ENCODE measurements around the gene STK11.

STK11 gene

GRCh38 chr19:1259876-1260748 is 54.5 kb downstream of the STK11 start:
- Histone ChIP-seq H3K27ac (peak overlapping the region; percentile 74), H2AFZ (ENCODE audit: low read depth) (no peak overlapping the region), H3K4me1 (ENCODE audit: low read depth, poor library complexity, severe bottlenecking) (peaks cover 29% of the 10 kb centered on the region), H4K20me1 (ENCODE audit: insufficient read depth) (no peaks in the 10 kb centered on the region), H3K9ac (peak overlapping the region; percentile 62; the same call in 1 of the 2 replicates), H3K27me3 (ENCODE audit: insufficient read depth, low read depth) (no peaks in the 10 kb centered on the region), H3K4me3 (IDR thresholded peaks at IDR 0.05; ENCODE audit: insufficient read depth, low read depth, low read length) (no peak overlapping the region), H3K79me2 (ENCODE audit: insufficient read depth, low read depth) (no peaks in the 10 kb centered on the region), H3K4me2 (peak overlapping the region; percentile 86), H3K36me3 (ENCODE audit: insufficient read depth) (no peaks in the 10 kb centered on the region; the same call in 1 of the 2 replicates)
- TF ChIP-seq CTCF (conservative IDR thresholded peaks at IDR 0.05; ENCODE audit: low read depth, low read length): no peak

- H3K27ac ChIP-seq: peak overlapping the region; percentile 78
- H3K9ac ChIP-seq: peak overlapping the region; percentile 89
- peaks cover 32% of the 10 kb centered on the region for H3K4me1 ChIP-seq (ENCODE audit: low read depth, poor library complexity, severe bottlenecking)
- H4K20me1 ChIP-seq (ENCODE audit: insufficient read depth): no peaks in the 10 kb centered on the region
- H2AFZ ChIP-seq (ENCODE audit: low read depth): peak overlapping the region; percentile 34; the same call in 1 of the 2 replicates
- H3K27me3 ChIP-seq (ENCODE audit: insufficient read depth, low read depth): no peaks in the 10 kb centered on the region
- no peaks in the 10 kb centered on the region for H3K36me3 ChIP-seq (ENCODE audit: insufficient read depth)
- H3K4me3 ChIP-seq (IDR thresholded peaks at IDR 0.05; ENCODE audit: insufficient read depth, low read depth, low read length): no peak overlapping the region
- TF ChIP-seq CTCF (conservative IDR thresholded peaks at IDR 0.05; ENCODE audit: low read depth, low read length): no peak
- no peaks in the 10 kb centered on the region for H3K79me2 ChIP-seq (ENCODE audit: insufficient read depth, low read depth)
- peak overlapping the region; percentile 99 for H3K4me2 ChIP-seq
Measured at GRCh38 chr19:1260749-1261537, 55.4 kb downstream of the STK11 start.

- H3K4me2 ChIP-seq: peak overlapping the region; percentile 99
- H3K27me3 ChIP-seq (ENCODE audit: insufficient read depth, low read depth): no peaks in the 10 kb centered on the region
- peak overlapping the region; percentile 89 for H3K9ac ChIP-seq
- no peak overlapping the region for H3K4me3 ChIP-seq (IDR thresholded peaks at IDR 0.05; ENCODE audit: insufficient read depth, low read depth, low read length)
- no peaks in the 10 kb centered on the region for H4K20me1 ChIP-seq (ENCODE audit: insufficient read depth)
- H3K36me3 ChIP-seq (ENCODE audit: insufficient read depth): no peaks in the 10 kb centered on the region
- no peak for TF ChIP-seq CTCF (conservative IDR thresholded peaks at IDR 0.05; ENCODE audit: low read depth, low read length)
- H3K79me2 ChIP-seq (ENCODE audit: insufficient read depth, low read depth): no peaks in the 10 kb centered on the region
- H2AFZ ChIP-seq (ENCODE audit: low read depth): peak overlapping the region; percentile 34; the same call in 1 of the 2 replicates
- peaks cover 35% of the 10 kb centered on the region for H3K4me1 ChIP-seq (ENCODE audit: low read depth, poor library complexity, severe bottlenecking)
- peak overlapping the region; percentile 78 for H3K27ac ChIP-seq
Measured at GRCh38 chr19:1261538-1261797, 55.9 kb downstream of the STK11 start.

GRCh38 chr19:1261798-1262622 is 56.4 kb downstream of the STK11 start:
- TF ChIP-seq CTCF (conservative IDR thresholded peaks at IDR 0.05; ENCODE audit: low read depth, low read length): no peak
- H2AFZ ChIP-seq (ENCODE audit: low read depth): peak overlapping the region; percentile 34; the same call in 1 of the 2 replicates
- no peaks in the 10 kb centered on the region for H3K27me3 ChIP-seq (ENCODE audit: insufficient read depth, low read depth)
- peak overlapping the region; percentile 89 for H3K9ac ChIP-seq
- H3K4me2 ChIP-seq: peak overlapping the region; percentile 99
- peak overlapping the region; percentile 78 for H3K27ac ChIP-seq
- H3K4me1 ChIP-seq (ENCODE audit: low read depth, poor library complexity, severe bottlenecking): peaks cover 36% of the 10 kb centered on the region
- H3K4me3 ChIP-seq (IDR thresholded peaks at IDR 0.05; ENCODE audit: insufficient read depth, low read depth, low read length): no peak overlapping the region
- no peaks in the 10 kb centered on the region for H4K20me1 ChIP-seq (ENCODE audit: insufficient read depth)
- H3K79me2 ChIP-seq (ENCODE audit: insufficient read depth, low read depth): no peaks in the 10 kb centered on the region
- H3K36me3 ChIP-seq (ENCODE audit: insufficient read depth): no peaks in the 10 kb centered on the region
